Stimulated activated CD4-positive, alpha-beta T cell treated with anti-CD3 and anti-CD28 coated beads, Interleukin-1b, Interleukin-23, amount 100 ng/mL, for 4 hours (primary cell): ENCODE data around the gene CHAF1A.

Source experiments
- DNase-seq, 2 donors: peaks; one replicate each; pipeline ENCODE4 v3.0.0-alpha.2; 2020; ENCODE audit warnings: low read depth in 2 of 2

Gene CHAF1A

DNA sequence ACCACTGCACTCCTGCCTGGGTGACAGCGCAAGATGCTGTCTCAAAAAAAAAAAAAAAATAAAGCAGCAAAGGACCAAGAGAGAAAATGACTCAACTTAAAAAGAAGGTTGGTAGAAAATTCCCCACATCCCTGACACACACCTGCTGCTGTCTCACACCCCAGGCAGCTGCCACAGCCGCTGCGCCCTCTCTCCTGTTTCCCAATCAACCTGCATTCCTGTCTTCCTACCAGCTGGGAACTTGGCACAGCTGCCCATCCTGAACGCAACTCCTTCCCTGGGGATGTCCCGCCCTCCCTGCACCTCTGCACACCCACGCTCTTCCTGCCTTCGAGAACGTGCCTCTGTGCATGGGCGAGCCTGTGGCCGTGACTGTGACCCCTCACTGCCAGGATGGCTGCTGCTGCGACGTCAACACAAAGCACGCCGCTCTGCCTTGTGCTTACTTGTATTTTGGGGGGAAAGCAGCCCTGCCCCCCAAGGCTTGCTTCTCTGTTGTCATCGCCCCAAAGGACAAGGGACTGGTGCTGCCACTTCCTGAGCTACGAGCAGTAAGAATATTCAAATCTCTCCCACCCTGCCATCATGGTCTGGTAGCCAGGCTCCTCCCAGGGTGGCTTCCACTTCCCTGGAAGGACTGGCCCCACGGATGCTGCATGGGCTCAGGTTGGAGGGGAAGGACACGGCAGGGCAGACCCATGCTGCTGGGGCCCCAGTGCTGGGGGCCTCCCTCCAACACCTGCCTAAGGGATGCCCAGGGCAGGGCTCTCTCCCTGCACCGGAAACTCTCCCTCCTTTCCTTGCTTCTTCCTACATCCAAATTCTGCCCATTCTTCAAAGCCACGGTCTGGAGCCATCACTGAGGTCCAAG lies 22.8 kb upstream of the CHAF1A start:
- no peak for DNase-seq

GRCh38 chr19:4380254-4380727 lies 22.1 kb upstream of the CHAF1A start:
- peak; percentile 34 to 36 for DNase-seq

DNA sequence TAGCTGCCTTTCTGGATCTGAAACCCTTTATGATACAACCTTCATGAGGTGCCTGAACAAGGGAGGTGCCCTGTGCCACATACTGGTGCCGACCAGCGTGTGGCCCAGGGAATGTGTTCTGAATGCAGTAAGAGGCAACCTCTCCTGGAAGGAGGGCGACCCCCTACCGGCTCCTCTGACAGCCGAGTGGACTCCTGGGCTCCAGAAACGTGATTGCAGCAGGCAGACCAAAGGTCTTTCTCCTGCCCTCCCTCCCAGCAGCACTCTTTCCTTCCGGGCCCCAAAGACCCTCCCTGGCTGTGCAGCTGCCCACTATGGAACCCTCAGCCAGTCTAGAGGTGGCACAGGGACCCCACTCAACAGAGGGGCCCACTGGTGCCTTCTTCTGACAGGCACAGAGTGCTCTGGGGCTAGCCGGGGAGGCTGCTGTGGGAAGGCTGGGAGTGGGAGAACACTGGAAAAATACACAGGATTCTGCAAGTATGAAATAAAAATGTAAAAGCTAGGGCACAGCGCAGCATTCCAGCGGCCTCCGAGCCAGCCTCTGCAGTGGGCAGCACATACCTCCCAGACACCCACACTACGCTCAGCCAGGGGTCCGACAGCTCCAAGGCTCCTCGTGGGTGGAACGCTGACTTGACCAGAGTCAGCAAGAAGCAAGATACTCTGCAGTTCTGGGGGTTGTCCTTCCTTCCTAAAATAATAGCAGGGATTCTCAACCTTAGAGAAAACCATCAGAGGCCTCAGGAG lies 17.0 kb upstream of the CHAF1A start:
- no peak for DNase-seq

DNA sequence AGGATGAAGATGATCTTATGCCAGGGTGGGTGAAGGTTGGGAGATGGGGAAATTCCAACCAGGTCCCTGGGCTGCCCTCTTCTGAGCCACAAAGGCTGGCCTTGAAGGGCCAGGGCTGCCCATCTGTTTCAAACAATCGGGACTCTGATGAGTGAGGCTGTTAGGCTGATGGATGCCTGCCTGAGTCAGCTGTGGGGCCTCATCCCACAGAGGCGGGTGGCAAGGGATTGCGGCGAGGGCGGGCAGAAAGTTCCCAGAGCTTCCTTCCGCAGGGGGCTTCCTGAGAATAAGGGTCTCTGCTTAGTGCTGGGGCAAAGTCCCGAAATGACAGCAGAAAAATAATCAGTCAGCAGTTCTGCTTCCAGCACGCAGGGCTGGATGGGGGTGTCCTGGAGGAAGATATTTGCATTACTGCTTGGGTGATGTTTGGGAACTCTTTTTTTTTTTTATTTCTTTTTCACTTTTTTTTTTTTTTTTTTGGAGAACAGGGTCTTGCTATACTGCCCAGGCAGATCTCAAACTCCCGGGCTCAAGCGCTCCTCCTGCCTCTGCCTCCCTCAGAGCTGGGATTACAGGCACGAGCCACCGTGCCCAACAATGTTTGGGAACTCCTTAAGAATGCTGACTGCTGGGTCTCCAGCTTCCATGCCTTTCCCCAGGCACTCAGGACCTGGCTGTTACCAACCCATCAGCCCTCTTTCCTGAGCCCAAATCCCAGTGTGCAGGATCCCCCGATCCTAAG lies 16.2 kb upstream of the CHAF1A start:
- DNase-seq: no peak

DNA sequence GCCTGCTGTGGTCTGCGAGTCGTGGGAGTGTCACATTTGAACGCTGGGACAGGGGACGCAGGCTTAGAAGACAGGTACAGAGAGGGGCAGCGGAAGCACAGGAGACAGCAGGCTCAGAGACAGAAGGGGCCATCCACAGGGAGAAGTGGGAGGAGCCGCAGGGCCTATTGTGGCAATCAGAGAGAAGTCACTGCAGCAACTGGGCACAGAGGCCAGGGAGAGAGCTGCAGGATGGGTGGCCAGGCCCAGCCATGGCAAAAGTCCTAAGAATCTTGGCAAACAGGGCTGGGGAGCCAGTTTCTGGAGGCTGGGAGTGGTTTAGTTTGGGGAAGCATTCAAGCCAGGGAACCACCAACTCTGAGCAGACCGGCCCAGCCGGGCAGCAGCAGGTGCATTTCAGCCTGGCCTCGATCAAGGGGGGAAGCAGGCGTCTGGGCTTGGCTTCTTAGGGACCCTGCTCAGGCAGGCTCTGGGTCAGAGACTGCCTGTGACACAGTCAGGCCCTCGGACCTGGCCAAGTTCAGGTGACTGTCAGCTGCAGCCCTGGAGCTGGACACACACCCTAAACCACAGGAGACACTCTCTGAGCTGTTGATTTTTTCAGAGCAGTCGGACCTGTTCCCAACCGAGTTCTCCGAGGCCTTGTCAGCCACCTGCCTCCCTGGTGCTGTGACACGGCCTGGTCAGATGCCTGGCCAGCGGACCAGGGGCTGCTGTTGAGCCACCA lies 13.9 kb upstream of the CHAF1A start:
- no peak for DNase-seq

GRCh38 chr19:4389064-4389375 lies 13.4 kb upstream of the CHAF1A start:
- DNase-seq: no peak

- no peak for DNase-seq
Observed at GRCh38 chr19:4389511-4390016, 12.9 kb upstream of the CHAF1A start.

- DNase-seq: no peak
Observed at GRCh38 chr19:4390017-4390566, 12.3 kb upstream of the CHAF1A start.

DNA sequence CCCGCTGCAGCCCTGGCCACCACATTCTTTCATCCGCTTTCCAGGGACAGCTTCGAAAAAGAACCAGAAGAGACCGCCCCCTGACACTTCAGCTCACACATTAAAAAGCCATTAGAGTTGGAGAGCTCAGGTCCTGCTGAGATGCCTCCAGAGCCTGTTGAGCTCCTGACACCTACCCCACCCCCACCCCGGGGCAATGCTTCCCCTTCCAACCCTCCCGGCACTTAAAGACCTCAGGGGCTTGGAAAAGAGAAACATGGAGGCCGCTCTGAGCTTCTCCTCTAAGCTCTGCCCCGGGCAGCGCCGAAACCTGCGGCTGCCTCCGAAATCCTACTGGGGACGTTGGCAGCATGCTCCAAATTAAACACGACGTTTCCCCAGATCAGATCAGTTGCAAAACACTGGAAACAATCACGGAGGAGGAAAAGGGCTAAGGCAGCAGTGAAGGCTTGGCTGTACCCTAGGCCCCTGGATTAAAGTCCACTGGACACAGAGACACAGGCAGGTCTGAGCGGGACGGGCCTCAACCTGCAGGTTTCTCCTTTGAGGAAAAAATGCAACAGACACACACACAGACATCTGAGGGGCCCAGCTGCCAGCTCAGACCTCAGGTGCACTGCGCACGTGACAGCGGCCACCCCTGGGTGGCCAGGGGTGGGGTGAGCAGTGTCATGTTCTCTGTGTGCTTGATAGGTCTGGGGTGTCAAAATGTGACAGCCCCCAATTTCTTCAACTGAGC lies 11.7 kb upstream of the CHAF1A start:
- no peak for DNase-seq

- DNase-seq: no peak
Observed at GRCh38 chr19:4391306-4391693, 11.1 kb upstream of the CHAF1A start.

DNA sequence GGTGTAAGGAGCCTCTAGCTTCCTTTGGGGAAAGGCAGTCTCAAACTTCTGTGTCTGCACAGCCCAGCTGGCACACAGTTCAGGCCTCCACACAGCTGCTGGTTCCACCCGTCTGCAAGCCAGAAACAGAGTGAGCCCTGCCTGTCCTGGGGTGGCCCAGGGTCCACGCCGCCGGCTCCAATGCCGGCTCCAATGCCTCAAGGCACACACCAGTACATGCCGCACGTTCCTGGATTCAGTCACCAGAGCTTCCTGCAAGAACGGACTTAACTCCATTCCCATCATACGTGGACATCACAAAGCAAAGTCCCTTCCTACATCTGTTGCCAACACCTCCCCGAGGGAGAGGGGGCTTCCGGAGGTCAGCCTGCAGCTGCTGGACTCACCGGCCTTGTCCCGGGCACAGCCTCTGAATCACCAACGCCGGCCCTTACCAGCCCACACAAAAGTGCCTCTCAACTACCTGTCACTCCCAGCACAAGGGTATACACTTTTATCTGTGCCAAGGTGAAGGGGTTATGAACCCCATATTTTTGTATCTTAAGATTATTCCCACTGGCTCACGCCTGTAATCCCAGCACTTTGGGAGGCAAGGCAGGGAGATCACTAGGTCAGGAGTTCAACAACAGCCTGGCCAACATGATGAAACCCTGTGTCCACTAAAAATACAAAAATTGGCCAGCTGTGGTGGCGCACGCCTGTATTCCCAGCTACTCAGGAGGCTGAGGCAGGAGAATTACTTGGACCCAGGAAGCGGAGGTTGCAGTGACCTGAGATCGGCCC lies 10.5 kb upstream of the CHAF1A start:
- DNase-seq: no peak

- DNase-seq: no peak
Observed at GRCh38 chr19:4393947-4394590, 8.4 kb upstream of the CHAF1A start.

GRCh38 chr19:4396949-4397783 lies 5.3 kb upstream of the CHAF1A start:
- no peak for DNase-seq

DNA sequence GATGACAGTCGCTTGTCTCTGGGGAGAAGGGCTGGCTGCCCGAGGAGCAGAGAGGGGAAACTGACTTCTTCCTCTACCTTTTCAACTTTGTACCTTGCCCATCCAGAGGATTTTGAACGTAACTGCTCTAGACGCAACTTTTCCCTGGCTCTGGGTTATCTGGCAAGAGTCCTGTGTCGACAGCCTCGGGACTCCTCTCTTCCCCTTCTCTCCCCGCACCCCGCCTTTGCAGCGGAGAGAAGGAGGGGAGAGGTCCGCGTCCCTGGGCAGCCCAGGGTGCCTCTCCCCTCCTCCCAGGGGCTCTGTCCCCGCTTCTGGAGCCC lies 2.7 kb upstream of the CHAF1A start:
- no peak for DNase-seq

- DNase-seq: peak; percentile 93 to 94
Observed at GRCh38 chr19:4400135-4400936, 2.1 kb upstream of the CHAF1A start, which contains the start of gene SH3GL1. Gene SH3GL1 (minus strand): TSS chr19:4400547. CDS start chr19:4400368, 179 bp downstream.

DNA sequence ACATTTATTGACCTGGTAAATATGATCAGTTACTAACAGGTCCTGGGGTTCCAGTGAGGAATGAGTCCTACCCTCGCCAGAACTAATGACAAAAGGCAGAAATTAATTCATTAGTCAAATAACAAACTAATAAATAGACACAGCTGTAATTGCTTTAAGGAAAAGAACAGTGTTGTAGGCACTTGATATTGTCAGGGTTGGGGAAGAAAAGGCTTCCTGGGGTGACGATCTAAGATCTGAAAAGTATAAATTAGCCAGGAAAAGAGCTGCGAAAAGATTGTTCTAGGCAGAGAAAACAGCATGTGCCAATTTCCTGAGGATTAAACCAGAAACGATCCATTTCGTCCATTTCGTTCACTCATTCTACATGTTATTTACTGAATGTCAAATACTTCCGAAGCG lies 670 bp upstream of the CHAF1A start:
- DNase-seq: no peak

GRCh38 chr19:4403005-4403761 lies 743 bp downstream of the CHAF1A start:
- no peak for DNase-seq
